OCI-LY7 (cell line): ENCODE data around the gene ADAMTSL2. TPM values are rescaled to one million over a fixed set of nuclear protein-coding genes. Genes with fewer than 3 reads are reported as not detected.

Source experiments
- BruUV-seq: library from RNA; stranded (reverse); fragments of 400-500 nt; replicated peaks from 2 replicates; lab custom pipeline; 2021; lab: Mats Ljungman, UMichigan
- CTCF ChIA-PET: fragments of 300-600 bp; sonication (Branson Sonifier 250); formaldehyde crosslinking; loops from one replicate; lab custom pipeline; 2022; ENCODE audit warnings: antibody characterized with exemption; ENCODE audit not compliant: unreplicated experiment; lab: Charles Lee
- POLR2A ChIA-PET: fragments of 300-600 bp; sonication (Branson Sonifier 250); formaldehyde crosslinking; loops from one replicate; lab custom pipeline; 2022; ENCODE audit warnings: antibody characterized with exemption; lab: Charles Lee
- DNase-seq: peaks from one replicate; pipeline ENCODE4 v3.0.0-alpha.2; 2015; ENCODE audit warnings: low spot score
- H2AFZ ChIP-seq: fragments of 200-600 bp; sonication (generic), shearing (Covaris generic); 2 replicates; pipeline ENCODE4 v1.6.1; 2014; ENCODE audit warnings: mild to moderate bottlenecking, antibody characterized with exemption, low read length, moderate library complexity
- H3K27ac ChIP-seq: fragments of 200-600 bp; sonication (generic); 2 replicates; pipeline ENCODE4 v1.5.1; 2014; ENCODE audit warnings: mixed run types, low read depth, mild to moderate bottlenecking, moderate library complexity, low read length, inconsistent platforms; ENCODE audit not compliant: poor library complexity, severe bottlenecking
- H3K36me3 ChIP-seq: fragments of 200-600 bp; sonication (generic); 2 replicates; pipeline ENCODE4 v1.6.1; 2014; ENCODE audit warnings: mild to moderate bottlenecking, antibody characterized with exemption, low read length, moderate library complexity, mixed read lengths; ENCODE audit not compliant: insufficient read depth
- H3K4me1 ChIP-seq: fragments of 200-600 bp; sonication (generic); 2 replicates; pipeline ENCODE4 v1.5.1; 2014; ENCODE audit warnings: mild to moderate bottlenecking, low read length; ENCODE audit not compliant: insufficient read depth, poor library complexity, severe bottlenecking
- H3K4me2 ChIP-seq: fragments of 200-600 bp; sonication (generic); 2 replicates; pipeline ENCODE4 v1.6.1; 2014; ENCODE audit warnings: mild to moderate bottlenecking, low read length
- H3K4me3 ChIP-seq: fragments of 200-600 bp; sonication (generic); 2 replicates; pipeline ENCODE4 v1.5.1; 2014; ENCODE audit warnings: mild to moderate bottlenecking, low read depth, low read length; ENCODE audit not compliant: poor library complexity, severe bottlenecking
- H3K79me2 ChIP-seq: fragments of 200-600 bp; sonication (generic); 2 replicates; pipeline ENCODE4 v1.6.1; 2016; ENCODE audit warnings: low read depth, mild to moderate bottlenecking, low read length, moderate library complexity, mixed read lengths; ENCODE audit not compliant: insufficient read depth
- H3K9me2 ChIP-seq: fragments of 200-600 bp; sonication (generic); 2 replicates; pipeline ENCODE4 v1.6.1; 2016; ENCODE audit warnings: mild to moderate bottlenecking, low read length, mixed read lengths; ENCODE audit not compliant: insufficient read depth
- H3K9me3 ChIP-seq: fragments of 200-600 bp; sonication (generic); 2 replicates; pipeline ENCODE4 v1.6.1; 2014; ENCODE audit warnings: mild to moderate bottlenecking, mixed run types, low read length, mixed read lengths
- H4K20me1 ChIP-seq: fragments of 200-600 bp; sonication (generic); 2 replicates; pipeline ENCODE4 v1.6.1; 2014; ENCODE audit warnings: mild to moderate bottlenecking, antibody characterized with exemption, low read length, moderate library complexity, mixed read lengths; ENCODE audit not compliant: insufficient read depth
- EZH2phosphoT487 ChIP-seq: fragments of 200-600 bp; sonication (generic); IDR thresholded peaks from 2 replicates; pipeline ENCODE4 v1.6.1; 2018; ENCODE audit warnings: low read depth, borderline replicate concordance, mild to moderate bottlenecking, mixed run types, antibody characterized with exemption, low read length, moderate library complexity, mixed read lengths
- intact Hi-C: fragments of 100-400 bp; cut with micrococcal nuclease; formaldehyde crosslinking; loops from one replicate; pipeline ENCODE4 v1.10.0; 2022; ENCODE audit not compliant: unreplicated experiment
- total RNA-seq, 2 experiments: library from RNA; depleted of rRNA in 1 of 2; stranded (reverse); fragments of >200 nt in 1 of 2; shearing (Covaris generic) in 1 of 2; gene quantifications; 2 replicates each; pipeline ENCODE4 v1.2.3, GENCODE V29; 2014 to 2022
- TF ChIP-seq, protein P1 (sequence below): fragments of 200-600 bp; sonication (generic); conservative IDR thresholded peaks from 2 replicates; pipeline ENCODE4 v1.5.1; 2014; ENCODE audit warnings: mild to moderate bottlenecking, antibody characterized with exemption, low read length, moderate library complexity, mixed read lengths

The ADAMTSL2 gene
- total RNA-seq, 2 experiments from 2014 or later: 0.88 TPM; not detected in 1

DNA sequence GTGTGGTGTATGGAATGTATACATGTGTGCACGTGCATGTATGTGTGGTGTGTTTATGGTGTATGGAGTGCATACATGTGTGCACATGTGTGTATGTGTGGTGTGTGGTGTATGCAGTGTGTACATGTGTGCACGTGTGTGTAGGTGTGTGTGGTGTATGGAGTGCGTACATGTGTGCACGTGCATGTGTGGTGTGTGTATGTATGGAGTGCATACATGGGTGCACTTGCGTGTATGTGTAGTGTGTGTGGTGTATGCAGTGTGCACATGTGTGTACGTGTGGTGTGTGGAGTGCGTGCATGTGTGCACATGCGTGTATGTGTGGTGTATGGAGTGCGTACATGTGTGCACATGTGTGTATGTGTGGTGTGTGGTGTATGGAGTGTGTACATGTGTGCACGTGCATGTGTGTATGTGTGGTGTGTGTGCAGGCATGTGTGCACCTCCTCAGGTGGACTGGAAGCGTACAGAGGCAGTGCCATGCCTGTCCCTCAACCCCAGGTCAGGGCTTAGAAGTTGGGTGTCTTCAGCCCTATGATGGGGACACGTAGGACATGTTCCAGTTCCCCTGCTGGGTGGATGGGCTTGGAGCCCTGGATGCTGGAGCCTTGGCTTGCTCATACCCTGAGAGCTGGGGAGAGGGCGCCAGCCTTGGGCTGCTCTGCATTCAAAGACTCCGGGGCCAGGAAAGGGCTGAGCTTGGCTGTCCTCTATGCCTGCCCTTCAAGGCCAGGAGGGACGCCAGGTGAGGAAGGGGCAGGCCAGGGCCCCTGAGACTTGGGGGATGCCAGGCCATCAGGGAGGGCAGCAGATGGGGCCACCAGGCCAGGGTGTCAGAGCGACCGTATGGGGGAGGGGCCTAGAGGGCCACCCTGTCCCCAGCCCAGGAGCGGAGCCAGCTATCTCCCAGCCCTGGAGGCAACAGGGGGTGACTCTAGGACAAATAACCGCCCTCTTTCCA is 22.0 kb upstream of the ADAMTSL2 start:
- H3K27ac ChIP-seq: no peak overlapping the region
- TF ChIP-seq, protein P1, sequence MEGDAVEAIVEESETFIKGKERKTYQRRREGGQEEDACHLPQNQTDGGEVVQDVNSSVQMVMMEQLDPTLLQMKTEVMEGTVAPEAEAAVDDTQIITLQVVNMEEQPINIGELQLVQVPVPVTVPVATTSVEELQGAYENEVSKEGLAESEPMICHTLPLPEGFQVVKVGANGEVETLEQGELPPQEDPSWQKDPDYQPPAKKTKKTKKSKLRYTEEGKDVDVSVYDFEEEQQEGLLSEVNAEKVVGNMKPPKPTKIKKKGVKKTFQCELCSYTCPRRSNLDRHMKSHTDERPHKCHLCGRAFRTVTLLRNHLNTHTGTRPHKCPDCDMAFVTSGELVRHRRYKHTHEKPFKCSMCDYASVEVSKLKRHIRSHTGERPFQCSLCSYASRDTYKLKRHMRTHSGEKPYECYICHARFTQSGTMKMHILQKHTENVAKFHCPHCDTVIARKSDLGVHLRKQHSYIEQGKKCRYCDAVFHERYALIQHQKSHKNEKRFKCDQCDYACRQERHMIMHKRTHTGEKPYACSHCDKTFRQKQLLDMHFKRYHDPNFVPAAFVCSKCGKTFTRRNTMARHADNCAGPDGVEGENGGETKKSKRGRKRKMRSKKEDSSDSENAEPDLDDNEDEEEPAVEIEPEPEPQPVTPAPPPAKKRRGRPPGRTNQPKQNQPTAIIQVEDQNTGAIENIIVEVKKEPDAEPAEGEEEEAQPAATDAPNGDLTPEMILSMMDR: no peak
- no peak for TF ChIP-seq EZH2phosphoT487
- intact Hi-C loops: no loop called here
- no peaks in the 10 kb centered on the region for H3K36me3 ChIP-seq
- DNase-seq: no peak
- ChIA-PET POLR2A (no interaction called here), CTCF (no interaction called here)
- no TSS peak for BruUV-seq
- H3K4me3 ChIP-seq: no peak overlapping the region
- H3K4me1 ChIP-seq: no peaks in the 10 kb centered on the region
- H4K20me1 ChIP-seq: no peaks in the 10 kb centered on the region
- H3K79me2 ChIP-seq: no peaks in the 10 kb centered on the region
- H3K9me3 ChIP-seq: no peaks in the 10 kb centered on the region
- no peak overlapping the region for H2AFZ ChIP-seq
- no peak overlapping the region for H3K4me2 ChIP-seq
- H3K9me2 ChIP-seq: no peaks in the 10 kb centered on the region

DNA sequence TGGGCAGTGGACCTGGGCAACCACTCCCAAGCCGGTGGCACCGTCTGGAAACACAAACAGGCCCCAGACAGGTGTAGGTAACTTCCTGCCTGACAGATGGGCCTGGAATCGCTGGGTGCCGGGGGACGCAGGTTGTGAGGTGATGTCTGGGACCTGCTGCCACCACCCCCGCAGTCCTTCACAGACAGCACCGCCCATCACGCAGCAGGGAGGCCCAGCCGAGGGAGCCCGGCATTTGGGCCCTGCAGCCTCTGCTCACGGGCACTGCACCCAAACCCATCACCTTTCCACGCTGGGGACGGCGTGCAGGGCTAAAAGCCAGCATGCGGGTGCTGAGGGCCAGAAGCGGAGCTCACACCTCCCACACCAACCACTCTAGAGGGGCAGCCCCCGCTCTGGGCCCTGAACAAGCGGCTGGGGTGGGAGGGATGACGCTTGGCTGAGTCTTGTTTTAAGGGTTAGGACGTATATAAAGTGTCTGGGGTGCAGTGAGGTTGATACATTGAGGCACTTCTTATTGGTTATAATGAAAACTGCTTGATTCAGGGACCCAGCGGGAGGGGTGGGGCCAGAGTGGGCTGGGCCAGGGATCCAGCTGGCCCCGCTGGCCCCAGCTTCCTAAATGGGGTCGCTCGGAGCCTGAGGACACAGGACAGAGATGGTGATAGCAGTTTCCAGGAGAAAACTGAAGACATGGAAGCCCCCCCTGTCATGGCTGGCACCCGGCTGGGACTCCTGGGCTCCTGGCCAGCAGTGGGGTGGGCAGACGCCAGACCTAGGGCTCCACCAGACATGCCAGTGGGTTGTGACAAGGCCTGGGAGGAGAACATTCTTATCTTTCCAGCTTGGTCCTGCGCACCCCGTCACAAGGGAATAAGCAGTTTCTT is 21.0 kb upstream of the ADAMTSL2 start:
- TF ChIP-seq, protein P1: no peak
- no peak for TF ChIP-seq EZH2phosphoT487
- Histone ChIP-seq H2AFZ (no peak overlapping the region), H3K4me2 (no peak overlapping the region), H3K9me2 (no peaks in the 10 kb centered on the region), H3K4me1 (no peaks in the 10 kb centered on the region), H3K27ac (no peak overlapping the region), H4K20me1 (no peaks in the 10 kb centered on the region), H3K9me3 (no peaks in the 10 kb centered on the region), H3K79me2 (no peaks in the 10 kb centered on the region), H3K4me3 (no peak overlapping the region), H3K36me3 (no peaks in the 10 kb centered on the region)
- DNase-seq: no peak
- CTCF ChIA-PET: no interaction called here
- intact Hi-C loops: no loop called here
- POLR2A ChIA-PET: no interaction called here
- BruUV-seq: no TSS peak
